Measurements from ENCODE around the gene PPP1R13B.

DNA sequence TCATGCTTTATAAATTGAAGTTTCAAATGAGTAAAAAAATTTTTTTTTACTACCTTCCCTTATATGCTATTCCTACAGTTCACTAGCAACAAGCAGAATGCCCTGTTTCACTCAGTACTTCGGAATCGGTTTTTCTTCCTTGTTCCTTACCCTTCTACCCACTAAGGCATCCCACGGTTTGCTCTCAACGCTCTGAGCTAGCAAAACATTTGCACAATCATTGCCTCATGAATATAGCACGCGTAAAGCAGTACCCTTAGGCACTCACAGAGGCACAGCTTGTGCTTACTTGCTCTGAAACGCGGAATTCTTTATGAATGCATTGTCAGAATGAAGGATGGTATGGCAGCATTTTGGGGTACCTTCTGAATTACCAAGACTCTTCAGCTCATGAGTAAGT lies 45.0 kb downstream of the PPP1R13B start:
- no peak for TF ChIP-seq GABPA (IDR thresholded peaks at IDR 0.05; ENCODE audit: low read depth)
- TF ChIP-seq, protein P1, sequence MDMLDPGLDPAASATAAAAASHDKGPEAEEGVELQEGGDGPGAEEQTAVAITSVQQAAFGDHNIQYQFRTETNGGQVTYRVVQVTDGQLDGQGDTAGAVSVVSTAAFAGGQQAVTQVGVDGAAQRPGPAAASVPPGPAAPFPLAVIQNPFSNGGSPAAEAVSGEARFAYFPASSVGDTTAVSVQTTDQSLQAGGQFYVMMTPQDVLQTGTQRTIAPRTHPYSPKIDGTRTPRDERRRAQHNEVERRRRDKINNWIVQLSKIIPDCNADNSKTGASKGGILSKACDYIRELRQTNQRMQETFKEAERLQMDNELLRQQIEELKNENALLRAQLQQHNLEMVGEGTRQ (IDR thresholded peaks at IDR 0.05; ENCODE audit: borderline replicate concordance, low read depth, low read length) = no peak
- TF ChIP-seq, protein P2, sequence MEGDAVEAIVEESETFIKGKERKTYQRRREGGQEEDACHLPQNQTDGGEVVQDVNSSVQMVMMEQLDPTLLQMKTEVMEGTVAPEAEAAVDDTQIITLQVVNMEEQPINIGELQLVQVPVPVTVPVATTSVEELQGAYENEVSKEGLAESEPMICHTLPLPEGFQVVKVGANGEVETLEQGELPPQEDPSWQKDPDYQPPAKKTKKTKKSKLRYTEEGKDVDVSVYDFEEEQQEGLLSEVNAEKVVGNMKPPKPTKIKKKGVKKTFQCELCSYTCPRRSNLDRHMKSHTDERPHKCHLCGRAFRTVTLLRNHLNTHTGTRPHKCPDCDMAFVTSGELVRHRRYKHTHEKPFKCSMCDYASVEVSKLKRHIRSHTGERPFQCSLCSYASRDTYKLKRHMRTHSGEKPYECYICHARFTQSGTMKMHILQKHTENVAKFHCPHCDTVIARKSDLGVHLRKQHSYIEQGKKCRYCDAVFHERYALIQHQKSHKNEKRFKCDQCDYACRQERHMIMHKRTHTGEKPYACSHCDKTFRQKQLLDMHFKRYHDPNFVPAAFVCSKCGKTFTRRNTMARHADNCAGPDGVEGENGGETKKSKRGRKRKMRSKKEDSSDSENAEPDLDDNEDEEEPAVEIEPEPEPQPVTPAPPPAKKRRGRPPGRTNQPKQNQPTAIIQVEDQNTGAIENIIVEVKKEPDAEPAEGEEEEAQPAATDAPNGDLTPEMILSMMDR (IDR thresholded peaks at IDR 0.05) = no peak
- no peak for TF ChIP-seq EP300 (IDR thresholded peaks at IDR 0.05; ENCODE audit: borderline replicate concordance in 1 of 2, low read depth in 1 of 2, low read length in 1 of 2)
- TF ChIP-seq SMC3 (IDR thresholded peaks at IDR 0.05; ENCODE audit: low read depth, low read length) = no peak
- TF ChIP-seq YY1 (IDR thresholded peaks at IDR 0.05; ENCODE audit: low read depth) = no peak
- no peak for TF ChIP-seq RAD21 (IDR thresholded peaks at IDR 0.05; ENCODE audit: low read length)
- TF ChIP-seq, protein P3, sequence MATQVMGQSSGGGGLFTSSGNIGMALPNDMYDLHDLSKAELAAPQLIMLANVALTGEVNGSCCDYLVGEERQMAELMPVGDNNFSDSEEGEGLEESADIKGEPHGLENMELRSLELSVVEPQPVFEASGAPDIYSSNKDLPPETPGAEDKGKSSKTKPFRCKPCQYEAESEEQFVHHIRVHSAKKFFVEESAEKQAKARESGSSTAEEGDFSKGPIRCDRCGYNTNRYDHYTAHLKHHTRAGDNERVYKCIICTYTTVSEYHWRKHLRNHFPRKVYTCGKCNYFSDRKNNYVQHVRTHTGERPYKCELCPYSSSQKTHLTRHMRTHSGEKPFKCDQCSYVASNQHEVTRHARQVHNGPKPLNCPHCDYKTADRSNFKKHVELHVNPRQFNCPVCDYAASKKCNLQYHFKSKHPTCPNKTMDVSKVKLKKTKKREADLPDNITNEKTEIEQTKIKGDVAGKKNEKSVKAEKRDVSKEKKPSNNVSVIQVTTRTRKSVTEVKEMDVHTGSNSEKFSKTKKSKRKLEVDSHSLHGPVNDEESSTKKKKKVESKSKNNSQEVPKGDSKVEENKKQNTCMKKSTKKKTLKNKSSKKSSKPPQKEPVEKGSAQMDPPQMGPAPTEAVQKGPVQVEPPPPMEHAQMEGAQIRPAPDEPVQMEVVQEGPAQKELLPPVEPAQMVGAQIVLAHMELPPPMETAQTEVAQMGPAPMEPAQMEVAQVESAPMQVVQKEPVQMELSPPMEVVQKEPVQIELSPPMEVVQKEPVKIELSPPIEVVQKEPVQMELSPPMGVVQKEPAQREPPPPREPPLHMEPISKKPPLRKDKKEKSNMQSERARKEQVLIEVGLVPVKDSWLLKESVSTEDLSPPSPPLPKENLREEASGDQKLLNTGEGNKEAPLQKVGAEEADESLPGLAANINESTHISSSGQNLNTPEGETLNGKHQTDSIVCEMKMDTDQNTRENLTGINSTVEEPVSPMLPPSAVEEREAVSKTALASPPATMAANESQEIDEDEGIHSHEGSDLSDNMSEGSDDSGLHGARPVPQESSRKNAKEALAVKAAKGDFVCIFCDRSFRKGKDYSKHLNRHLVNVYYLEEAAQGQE (IDR thresholded peaks at IDR 0.05; ENCODE audit: low read depth, low read length) = no peak
- no peak for TF ChIP-seq POLR2AphosphoS5 (IDR thresholded peaks at IDR 0.05; ENCODE audit: low read depth, low read length)
- TF ChIP-seq RXRA (IDR thresholded peaks at IDR 0.05; ENCODE audit: borderline replicate concordance, low read depth) = no peak
- TF ChIP-seq FOXJ3 (CRISPR knock-in tag; IDR thresholded peaks at IDR 0.05) = no peak
- TF ChIP-seq EZH2phosphoT487 (IDR thresholded peaks at IDR 0.05; ENCODE audit: borderline replicate concordance, low read depth) = no peak
